Skeletal muscle cell (primary cell): ENCODE results near the gene ZC3H12A.

Experiments
- DNase-seq: peaks from one replicate; pipeline ENCODE4 v3.0.0-alpha.2; 2010; ENCODE audit warnings: low read depth
- H3K4me3 ChIP-seq: 2 replicates; pipeline ENCODE4 v1.5.1; 2011; ENCODE audit warnings: low read depth, mild to moderate bottlenecking, control low read depth, low read length, moderate library complexity

The ZC3H12A gene

GRCh38 chr1:37477198-37477931, 3.0 kb downstream of the ZC3H12A start:
- no peak for DNase-seq
- H3K4me3 ChIP-seq: peak overlapping the region; percentile 61

- DNase-seq: no peak
- H3K4me3 ChIP-seq: peak overlapping the region; percentile 61
Measured at GRCh38 chr1:37477946-37478345, 3.6 kb downstream of the ZC3H12A start.

- DNase-seq: no peak
Measured at GRCh38 chr1:37478451-37478881, 4.1 kb downstream of the ZC3H12A start.

GRCh38 chr1:37478890-37479254, 4.5 kb downstream of the ZC3H12A start:
- DNase-seq: no peak
- H3K4me3 ChIP-seq: peak overlapping the region; percentile 35

More at GRCh38 chr1:37478451-37478881, 4.1 kb downstream of the ZC3H12A start:
- peak overlapping the region; percentile 35 for H3K4me3 ChIP-seq

GRCh38 chr1:37479255-37480124, 5.1 kb downstream of the ZC3H12A start:
- peak; percentile 71 for DNase-seq
- H3K4me3 ChIP-seq: peak overlapping the region; percentile 35

GRCh38 chr1:37480125-37480466, 5.7 kb downstream of the ZC3H12A start:
- DNase-seq: no peak
- peak overlapping the region; percentile 35 for H3K4me3 ChIP-seq

- no peak for DNase-seq
- no peak overlapping the region for H3K4me3 ChIP-seq
Measured at GRCh38 chr1:37480581-37481288, 6.4 kb downstream of the ZC3H12A start.

- no peak overlapping the region for H3K4me3 ChIP-seq
- no peak for DNase-seq
Measured at GRCh38 chr1:37481289-37482003, 7.1 kb downstream of the ZC3H12A start.

GRCh38 chr1:37482004-37482785, 7.8 kb downstream of the ZC3H12A start:
- no peak overlapping the region for H3K4me3 ChIP-seq
- no peak for DNase-seq

- DNase-seq: no peak
- H3K4me3 ChIP-seq: no peak overlapping the region
Measured at GRCh38 chr1:37482796-37483744, 8.7 kb downstream of the ZC3H12A start.

- no peak for DNase-seq
Measured at GRCh38 chr1:37483785-37484184, 9.4 kb downstream of the ZC3H12A start.

GRCh38 chr1:37484325-37485051, 10.1 kb downstream of the ZC3H12A start:
- no peak overlapping the region for H3K4me3 ChIP-seq
- no peak for DNase-seq

More at GRCh38 chr1:37483785-37484184, 9.4 kb downstream of the ZC3H12A start:
- no peak overlapping the region for H3K4me3 ChIP-seq

- no peak for DNase-seq
- H3K4me3 ChIP-seq: no peak overlapping the region
Measured at GRCh38 chr1:37485902-37486679, 11.7 kb downstream of the ZC3H12A start.

- no peak for DNase-seq
- H3K4me3 ChIP-seq: no peak overlapping the region
Measured at GRCh38 chr1:37486680-37487618, 12.6 kb downstream of the ZC3H12A start.

- DNase-seq: no peak
- no peak overlapping the region for H3K4me3 ChIP-seq
Measured at GRCh38 chr1:37487619-37487984, 13.2 kb downstream of the ZC3H12A start.
